ENCODE measurements around the gene ACSS3.

The ACSS3 gene

GRCh38 chr12:81263072-81263471, 185.2 kb downstream of the ACSS3 start:
- TF ChIP-seq CTCF (IDR thresholded peaks at IDR 0.05) = no peak

- TF ChIP-seq CTCF (IDR thresholded peaks at IDR 0.05) = no peak
These were observed 192.5 kb downstream of the ACSS3 start for GRCh38 chr12:81270385-81270784.

- TF ChIP-seq CTCF (IDR thresholded peaks at IDR 0.05) = no peak
These were observed 197.0 kb downstream of the ACSS3 start for GRCh38 chr12:81274637-81275529.

DNA sequence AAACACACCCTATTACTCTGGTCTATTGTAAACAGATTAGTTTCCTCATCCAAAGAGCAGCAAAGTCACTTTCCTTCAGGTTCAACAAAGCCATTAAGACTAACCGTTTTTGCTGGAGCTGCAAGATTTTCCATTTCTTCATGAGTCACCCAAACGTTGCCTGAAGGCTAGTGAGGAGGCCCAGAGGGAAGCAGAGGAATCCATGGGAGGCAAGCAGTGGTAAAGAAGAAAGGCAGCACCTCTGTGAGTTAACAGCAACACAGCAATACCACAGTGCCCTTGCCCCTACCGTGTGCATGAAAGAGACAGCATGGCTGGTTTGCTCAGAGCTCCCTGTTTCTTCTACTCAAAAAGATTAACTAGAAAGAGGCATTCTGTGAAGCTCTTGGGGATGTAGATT, 206.3 kb downstream of the ACSS3 start:
- no peak for TF ChIP-seq CTCF (IDR thresholded peaks at IDR 0.05)

GRCh38 chr12:81288651-81289050, 210.8 kb downstream of the ACSS3 start:
- TF ChIP-seq CTCF (IDR thresholded peaks at IDR 0.05) = no peak

- TF ChIP-seq CTCF (IDR thresholded peaks at IDR 0.05) = no peak
These were observed 216.7 kb downstream of the ACSS3 start for GRCh38 chr12:81294325-81295190.

- TF ChIP-seq CTCF (IDR thresholded peaks at IDR 0.05) = no peak
These were observed 217.4 kb downstream of the ACSS3 start for GRCh38 chr12:81295251-81295650.

Data from LNCAP (cell line).